ENCODE results near the gene SECISBP2L. TPM values are rescaled to one million over a fixed set of nuclear protein-coding genes. Genes with fewer than 3 reads are reported as not detected.

SECISBP2L gene
- total RNA-seq, 1 donor from 2014 or later, result 95.8 TPM

GRCh38 chr15:49024840-49025239 is 21.4 kb downstream of the SECISBP2L start:
- no peak for DNase-seq (ENCODE audit: low spot score in 2 of 2)

DNA sequence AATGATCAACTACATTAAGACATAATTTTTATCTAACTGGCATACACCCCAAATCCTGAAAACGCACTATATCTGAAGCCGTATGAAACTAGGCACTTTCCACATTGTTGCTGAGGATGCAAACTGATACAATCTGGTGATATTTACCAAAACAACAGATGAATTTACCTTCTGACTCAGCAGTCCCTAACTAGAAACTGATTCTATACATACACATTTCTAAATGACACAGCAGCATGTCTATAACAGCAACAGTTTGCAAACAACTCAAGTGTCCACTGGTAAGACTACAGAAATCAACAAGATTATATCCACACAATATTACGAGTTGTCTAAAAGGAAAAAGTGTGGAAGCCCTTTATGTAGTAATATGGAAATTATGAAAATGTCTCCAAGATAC is 22.9 kb downstream of the SECISBP2L start:
- FAIRE-seq (no peak), DNase-seq (ENCODE audit: low spot score in 2 of 2) (no peak)

More at GRCh38 chr15:49024840-49025239, 21.4 kb downstream of the SECISBP2L start:
- FAIRE-seq, result no peak

DNA sequence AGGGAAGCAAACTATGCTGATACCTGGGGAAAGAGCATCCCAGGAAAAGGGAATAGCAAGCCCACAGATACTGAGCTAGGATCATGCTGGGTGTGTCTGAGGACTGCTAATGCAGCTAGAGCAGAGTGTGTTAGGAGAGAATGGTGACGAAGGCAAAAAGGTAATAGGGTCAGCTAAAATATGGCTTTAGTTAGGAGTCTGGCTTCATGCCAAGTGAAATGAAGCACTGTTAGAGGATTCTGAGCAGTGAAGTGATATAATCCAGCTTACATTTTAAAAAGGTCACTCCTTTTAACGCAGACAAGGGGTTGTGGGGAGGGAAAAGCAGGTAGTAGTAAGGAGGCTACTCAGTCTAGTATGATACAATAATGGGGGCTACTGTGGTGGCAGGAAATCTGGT is 30.4 kb downstream of the SECISBP2L start:
- FAIRE-seq (no peak), DNase-seq (ENCODE audit: low spot score in 2 of 2) (no peak)

DNA sequence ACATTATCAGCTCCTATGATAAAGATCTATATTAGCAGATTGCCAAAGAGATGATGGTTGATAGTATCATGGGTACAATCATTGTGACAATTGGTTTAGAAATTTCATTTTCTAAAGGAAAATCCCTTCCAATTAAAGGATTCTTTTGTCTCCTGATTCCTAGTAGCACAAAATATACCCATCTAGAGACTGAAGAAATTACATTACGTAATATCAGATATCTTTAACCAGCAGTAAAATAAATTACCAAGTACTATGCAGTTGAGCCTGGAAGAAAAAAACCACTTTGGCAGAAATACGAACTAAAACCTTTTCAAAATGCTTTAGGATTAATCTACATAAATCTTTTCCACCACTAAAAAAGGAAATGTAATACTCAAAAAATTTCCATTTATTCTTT is 46.9 kb downstream of the SECISBP2L start:
- FAIRE-seq (no peak), DNase-seq (ENCODE audit: low spot score in 2 of 2) (no peak)

DNA sequence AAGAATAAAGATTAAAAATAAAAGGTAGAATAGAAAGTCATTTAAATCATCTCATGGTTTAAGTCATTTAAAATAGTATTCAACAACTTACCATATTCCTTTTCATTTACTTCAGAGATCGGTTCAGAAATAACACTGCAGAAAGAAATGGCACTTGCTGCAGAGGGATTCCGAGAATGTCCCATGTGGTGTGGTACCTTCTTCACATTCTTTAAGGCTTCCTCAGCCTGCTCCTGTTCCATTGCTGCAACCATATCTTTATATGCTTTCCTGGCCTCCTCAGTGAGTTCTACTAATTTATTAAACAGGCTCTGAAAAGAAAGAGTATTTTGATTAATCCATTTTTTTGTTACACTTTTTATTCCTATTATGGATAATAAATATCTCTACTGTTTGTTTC is 50.0 kb downstream of the SECISBP2L start:
- FAIRE-seq, result no peak
- no peak for DNase-seq (ENCODE audit: low spot score in 2 of 2)

DNA sequence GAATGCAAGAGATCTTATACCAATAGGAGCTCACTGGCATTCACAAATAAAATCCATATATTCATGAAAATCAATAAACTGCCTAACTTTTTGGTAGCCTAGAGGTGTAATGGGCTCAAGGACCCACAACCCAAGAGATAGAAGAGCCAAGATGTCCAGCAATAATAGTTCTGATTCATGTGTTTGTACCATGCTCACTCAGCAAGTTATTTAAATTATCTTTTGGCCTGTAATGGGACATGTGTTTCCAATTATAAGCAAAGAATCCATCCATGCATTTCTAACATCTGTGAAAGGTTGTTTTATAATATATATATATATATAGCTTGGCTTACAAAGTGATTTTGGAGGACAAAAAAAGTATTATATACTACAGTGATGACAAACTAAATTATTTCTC is 52.9 kb downstream of the SECISBP2L start:
- DNase-seq (ENCODE audit: low spot score in 2 of 2) (no peak), FAIRE-seq (no peak)

DNA sequence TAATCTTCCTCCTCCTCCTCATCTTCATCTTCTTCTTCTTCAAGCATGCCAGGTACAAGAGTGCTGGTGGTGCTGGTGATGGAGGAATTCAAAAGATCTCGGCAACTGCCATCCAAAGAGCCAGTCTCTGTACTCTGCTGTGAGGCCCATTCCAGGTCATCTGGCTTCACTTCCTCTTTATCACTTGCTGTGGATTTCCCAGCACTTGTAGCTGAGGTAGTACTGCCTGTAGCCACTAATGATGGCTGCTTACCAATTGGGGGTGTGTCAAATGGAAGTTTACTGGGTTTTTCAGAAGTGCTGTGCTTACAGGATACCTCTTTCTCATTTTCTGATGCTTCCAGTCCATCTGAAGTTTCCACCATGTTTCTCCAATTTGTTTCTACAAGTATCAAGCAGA is 53.7 kb downstream of the SECISBP2L start:
- DNase-seq (ENCODE audit: low spot score in 2 of 2), result no peak
- no peak for FAIRE-seq

GRCh38 chr15:48992096-48992495 is 54.1 kb downstream of the SECISBP2L start:
- DNase-seq (ENCODE audit: low spot score in 2 of 2) (no peak), FAIRE-seq (no peak)

DNA sequence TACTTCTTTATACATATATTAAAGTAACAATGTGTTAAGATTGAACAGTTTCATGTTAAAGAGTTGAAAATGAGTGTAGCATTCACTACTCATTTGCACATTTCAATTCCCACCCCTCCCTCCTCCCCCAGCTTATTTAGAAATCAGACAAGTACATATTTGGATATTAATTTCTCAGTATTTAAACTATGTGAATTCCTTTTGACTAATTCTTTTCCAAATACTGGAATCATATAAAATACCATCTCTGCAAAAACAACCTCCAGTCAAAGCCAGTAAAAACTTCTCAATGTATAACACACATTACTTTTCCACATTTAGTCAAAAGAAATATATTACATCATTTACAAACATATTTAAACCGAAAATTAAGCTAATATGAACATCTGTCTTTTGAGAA is 57.1 kb downstream of the SECISBP2L start:
- peak; percentile 44 for FAIRE-seq
- DNase-seq (ENCODE audit: low spot score in 2 of 2), result no peak

GRCh38 chr15:48987142-48987541 is 59.1 kb downstream of the SECISBP2L start:
- FAIRE-seq (no peak), DNase-seq (ENCODE audit: low spot score in 2 of 2) (no peak)

DNA sequence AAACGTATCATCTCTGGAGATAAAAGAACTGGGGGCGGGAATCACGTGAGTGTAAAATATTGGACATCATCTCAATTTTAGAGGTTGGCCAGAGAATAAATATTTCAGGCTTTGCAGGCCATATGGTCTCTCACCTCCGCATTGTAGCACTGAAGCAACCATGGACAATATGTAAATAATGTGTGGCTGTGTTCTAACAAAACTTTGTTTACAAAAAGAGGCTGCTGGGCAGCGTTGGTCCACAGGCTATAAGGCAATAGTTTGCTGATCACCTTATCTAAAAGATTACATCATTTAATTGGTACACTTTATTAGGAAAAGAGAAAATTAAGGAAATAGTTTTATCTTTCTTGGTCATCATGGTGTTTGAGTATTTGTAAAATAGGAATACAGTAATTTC is 60.0 kb downstream of the SECISBP2L start:
- FAIRE-seq (no peak), DNase-seq (ENCODE audit: low spot score in 2 of 2) (no peak)

DNA sequence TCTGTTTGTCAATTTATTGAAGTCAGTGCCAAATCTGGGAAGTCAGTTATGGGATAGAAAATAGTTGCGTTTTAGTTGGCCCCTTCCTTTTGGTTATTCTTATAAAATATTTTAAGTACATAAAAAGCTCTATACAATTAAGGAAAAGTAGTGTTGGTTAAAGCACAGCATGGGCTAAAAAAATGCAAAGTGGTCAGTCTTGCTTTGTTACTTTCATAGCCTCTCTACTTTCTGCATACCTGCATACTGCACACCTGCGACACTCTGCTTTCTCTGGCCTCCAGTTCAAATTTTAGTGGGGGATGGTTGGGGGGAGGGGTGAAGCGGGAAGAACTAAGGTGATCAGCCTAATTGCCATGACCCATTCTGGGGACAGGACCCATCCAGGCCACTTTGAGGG is 60.7 kb downstream of the SECISBP2L start:
- no peak for DNase-seq (ENCODE audit: low spot score in 2 of 2)
- FAIRE-seq, result no peak

GRCh38 chr15:48984811-48985352 is 61.4 kb downstream of the SECISBP2L start:
- DNase-seq (ENCODE audit: low spot score in 2 of 2) (no peak), FAIRE-seq (no peak)

DNA sequence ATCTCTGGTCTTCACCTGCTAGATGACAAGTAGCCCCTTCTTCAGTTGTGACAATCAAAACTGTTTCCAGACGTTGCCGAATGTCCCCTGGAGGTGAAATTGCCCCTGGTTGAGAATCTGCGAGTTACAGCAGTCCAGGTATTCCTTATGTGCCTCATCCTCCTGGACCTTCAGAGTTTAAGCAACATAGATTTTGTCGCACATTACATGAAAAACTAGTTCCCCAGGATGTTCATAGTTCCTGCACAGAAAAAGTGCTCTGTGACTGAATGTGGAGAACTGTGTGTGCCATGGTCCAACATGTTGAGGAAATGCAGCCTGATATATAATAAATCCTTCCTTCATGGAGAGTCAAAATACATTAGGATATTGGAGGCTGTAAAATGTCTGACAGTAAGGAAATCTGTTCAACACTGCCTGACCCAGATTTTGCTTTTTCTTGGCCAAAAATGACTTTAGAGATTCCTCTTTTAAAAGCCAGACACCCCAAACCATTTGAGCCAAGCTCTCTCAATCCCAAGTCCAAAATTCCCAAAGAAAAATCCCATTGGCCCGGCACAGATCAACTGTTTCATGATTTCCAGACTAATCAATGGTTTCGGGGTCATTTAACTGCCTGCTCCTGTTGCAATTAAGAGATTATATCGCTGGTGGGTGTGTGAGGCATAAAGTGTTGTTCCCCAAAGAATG is 62.1 kb downstream of the SECISBP2L start:
- FAIRE-seq (no peak), DNase-seq (ENCODE audit: low spot score in 2 of 2) (no peak)

DNA sequence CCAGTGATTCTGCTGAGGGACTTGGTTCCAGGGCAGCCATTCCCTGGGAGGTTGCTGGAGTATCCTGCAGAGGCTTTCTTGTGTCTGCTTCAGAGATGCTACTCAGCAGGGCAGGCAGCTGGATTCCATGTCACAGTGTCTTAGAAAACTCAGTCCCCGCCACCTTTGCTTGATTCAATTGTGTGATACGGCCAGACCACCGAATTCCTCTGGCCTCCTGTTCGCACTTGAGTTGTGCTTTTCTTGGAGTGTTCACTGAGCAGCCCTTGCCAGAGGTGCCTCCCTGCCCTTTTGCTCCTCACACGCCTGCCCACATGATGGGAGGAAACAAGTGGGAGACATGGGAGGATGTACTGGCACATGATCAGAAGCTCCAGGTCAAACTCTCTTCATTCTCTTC is 62.9 kb downstream of the SECISBP2L start:
- no peak for FAIRE-seq

GRCh38 chr15:48981941-48982340 is 64.3 kb downstream of the SECISBP2L start:
- DNase-seq (ENCODE audit: low spot score in 2 of 2) (no peak), FAIRE-seq (no peak)

More for the DNA sequence above, 62.9 kb downstream of the SECISBP2L start:
- DNase-seq (ENCODE audit: low spot score in 2 of 2), result no peak

- FAIRE-seq (no peak), DNase-seq (ENCODE audit: low spot score in 2 of 2) (no peak)
Observed at GRCh38 chr15:48978638-48979037, 67.6 kb downstream of the SECISBP2L start.

DNA sequence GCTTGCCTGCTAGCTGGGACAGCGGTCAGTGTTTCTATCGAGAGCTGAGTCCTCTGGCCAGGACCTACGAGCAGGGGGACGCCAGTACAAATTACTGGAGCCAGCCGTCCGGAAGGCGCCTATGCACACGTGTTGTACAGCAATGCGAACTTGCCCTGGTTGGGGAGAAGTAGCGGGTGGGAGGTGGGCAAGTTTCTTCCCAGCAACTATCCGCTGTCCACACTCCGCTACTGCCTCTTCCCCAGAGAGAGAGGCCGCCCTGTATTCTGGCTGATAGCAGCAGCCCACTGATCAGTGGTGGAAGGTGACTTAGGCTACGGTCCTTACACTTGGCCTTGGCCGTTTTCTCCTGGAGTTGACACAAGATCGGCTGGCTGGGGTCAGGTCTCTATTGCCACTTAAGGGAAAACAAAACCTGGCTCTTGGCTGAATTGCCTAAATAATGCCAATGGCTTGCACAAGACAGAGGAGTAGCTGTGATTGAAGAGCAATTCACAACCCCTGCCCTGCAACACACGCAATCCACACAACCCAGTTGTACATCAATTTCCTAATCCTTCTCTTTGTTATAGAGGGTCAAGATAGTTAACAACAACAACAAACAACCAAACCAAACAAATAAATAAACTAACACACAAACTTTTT is 69.7 kb downstream of the SECISBP2L start:
- DNase-seq (ENCODE audit: low spot score in 2 of 2) (no peak), FAIRE-seq (no peak)

DNA sequence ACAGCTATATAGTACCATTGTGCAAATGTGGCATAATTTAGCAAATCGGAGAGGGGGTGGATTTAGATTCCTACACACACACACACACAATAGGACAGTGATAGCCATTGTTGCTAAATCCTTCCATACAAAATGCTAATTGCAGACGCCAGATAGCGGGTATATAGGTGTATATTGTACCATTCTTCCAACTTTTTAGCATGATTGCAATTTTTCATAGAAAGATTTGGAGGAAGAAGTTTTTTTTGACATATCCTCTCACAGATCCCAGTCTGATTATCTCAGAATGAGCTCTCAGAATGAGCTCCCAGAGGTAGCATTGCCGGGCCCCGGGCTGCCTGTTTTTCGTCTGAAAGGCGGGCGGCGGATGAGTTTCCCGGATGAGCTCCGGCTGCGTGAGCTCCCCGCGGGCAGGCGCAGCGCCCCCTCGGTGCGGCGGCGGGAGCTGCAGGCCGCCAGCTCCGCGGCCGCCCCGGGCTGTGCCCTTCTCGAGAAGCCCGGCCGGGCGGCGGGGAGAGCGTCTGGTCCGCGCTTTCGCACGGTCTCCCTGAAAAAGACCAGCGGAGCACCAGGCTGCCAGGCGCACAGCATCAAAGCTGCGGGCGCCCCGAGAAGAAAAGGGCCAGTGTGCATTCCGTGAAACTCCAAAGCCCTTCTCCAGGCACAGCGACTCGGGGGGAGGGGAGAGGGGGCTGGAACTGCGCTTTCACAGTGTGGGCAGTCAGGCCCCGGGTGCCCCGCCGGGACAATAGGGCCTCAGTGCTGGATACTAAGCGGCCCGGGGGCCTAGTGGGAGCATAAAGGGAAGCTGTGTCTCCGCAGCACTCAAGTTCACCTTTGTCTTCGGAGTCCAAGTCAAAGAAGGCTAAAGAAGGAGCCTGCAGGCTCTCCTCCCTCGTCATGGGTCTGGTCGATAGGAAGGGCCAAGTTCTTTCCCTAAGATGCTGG is 70.5 kb downstream of the SECISBP2L start:
- peak; percentile 78 for DNase-seq (ENCODE audit: low spot score in 2 of 2)
- FAIRE-seq, result no peak

- FAIRE-seq (no peak), DNase-seq (ENCODE audit: low spot score in 2 of 2) (no peak)
Observed at GRCh38 chr15:48974882-48975281, 71.4 kb downstream of the SECISBP2L start.
